ENCODE data around the gene BEST1. TPM values are rescaled to one million over a fixed set of nuclear protein-coding genes. Genes with fewer than 3 reads are reported as not detected.

The BEST1 gene
- total RNA-seq, result 10 to 100 TPM in 2 of 4 donors, 1 to 10 TPM in 2; 8.1 to 14.3 (median 10.1) TPM

- TF ChIP-seq CTCF (IDR thresholded peaks at IDR 0.05; ENCODE audit: low read depth), result no peak
Measured at GRCh38 chr11:61950035-61950547, at the start of gene BEST1. Gene BEST1 (plus strand): TSS chr11:61950351. CDS start chr11:61951807, 1,456 bp downstream.

GRCh38 chr11:61901397-61901796 lies 48.8 kb upstream of the BEST1 start:
- TF ChIP-seq CTCF (IDR thresholded peaks at IDR 0.05; ENCODE audit: low read depth), result no peak

- no peak for TF ChIP-seq CTCF (IDR thresholded peaks at IDR 0.05; ENCODE audit: low read depth)
Measured at GRCh38 chr11:61902313-61902712, 47.8 kb upstream of the BEST1 start.

GRCh38 chr11:61903845-61904244 lies 46.3 kb upstream of the BEST1 start:
- TF ChIP-seq CTCF (IDR thresholded peaks at IDR 0.05; ENCODE audit: low read depth), result no peak

- no peak for TF ChIP-seq CTCF (IDR thresholded peaks at IDR 0.05; ENCODE audit: low read depth)
Measured at GRCh38 chr11:61904539-61905048, 45.6 kb upstream of the BEST1 start.

- no peak for TF ChIP-seq CTCF (IDR thresholded peaks at IDR 0.05; ENCODE audit: low read depth)
Measured at GRCh38 chr11:61905067-61905696, 45.0 kb upstream of the BEST1 start.

GRCh38 chr11:61905801-61906521 lies 44.2 kb upstream of the BEST1 start:
- TF ChIP-seq CTCF (IDR thresholded peaks at IDR 0.05; ENCODE audit: low read depth), result no peak

Measured in subcutaneous adipose tissue (tissue), 4 donors.